Esophagus muscularis mucosa (tissue), 4 donors: ENCODE results near the gene GPR61.

Source experiments
- EP300 ChIP-seq: sonication (generic); formaldehyde crosslinking; IDR thresholded peaks from one replicate; pipeline ENCODE4 v1.6.1; 2017; ENCODE audit warnings: antibody characterized with exemption
- POLR2A ChIP-seq: fragments of 450-650 bp; IDR thresholded peaks from one replicate; pipeline ENCODE4 v1.6.1; 2017; ENCODE audit warnings: antibody characterized with exemption, moderate library complexity, mild to moderate bottlenecking, low read depth
- POLR2AphosphoS5 ChIP-seq, 2 donors: sonication (generic); formaldehyde crosslinking; IDR thresholded peaks; one replicate each; pipeline ENCODE4 v1.6.1; 2017; ENCODE audit warnings: antibody characterized with exemption in 2 of 2
- TF ChIP-seq, protein P1 (sequence below), 3 experiments: fragments of 200-600 bp in 2 of 3; fragments of 450-650 bp in 1 of 3; sonication (generic) in 2 of 3; IDR thresholded peaks; one replicate each; pipeline ENCODE4 v1.5.1; 2017 to 2019; ENCODE audit warnings: antibody characterized with exemption in 3 of 3, mild to moderate bottlenecking in 2 of 3, moderate library complexity in 1 of 3

DNA sequence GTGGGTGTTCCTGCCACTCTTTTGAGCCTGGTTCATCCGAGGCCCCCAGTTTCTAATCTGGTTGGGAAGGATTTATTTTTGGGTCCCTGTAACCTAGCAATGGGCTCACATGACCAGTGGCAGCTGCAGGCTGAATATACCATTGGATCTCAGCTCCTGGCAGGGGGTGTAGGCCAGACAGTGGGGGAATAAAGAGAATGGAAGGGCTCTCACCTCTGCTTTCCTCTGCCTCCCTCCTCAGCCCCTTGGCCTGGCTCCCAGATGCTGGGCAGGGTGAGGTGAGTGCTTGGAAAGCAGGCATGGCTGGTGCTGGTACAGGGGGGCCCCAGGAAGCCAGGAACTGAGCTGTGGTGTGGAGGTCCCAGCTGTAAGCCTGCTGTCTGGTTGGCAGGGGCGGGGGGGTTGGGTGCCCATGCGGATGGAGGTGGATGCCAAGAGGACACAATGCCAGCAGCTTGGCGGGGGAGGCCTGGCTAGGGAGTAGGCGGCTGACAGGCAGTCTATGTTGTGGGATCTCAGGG, 3.6 kb upstream of the GPR61 start:
- TF ChIP-seq, protein P1, sequence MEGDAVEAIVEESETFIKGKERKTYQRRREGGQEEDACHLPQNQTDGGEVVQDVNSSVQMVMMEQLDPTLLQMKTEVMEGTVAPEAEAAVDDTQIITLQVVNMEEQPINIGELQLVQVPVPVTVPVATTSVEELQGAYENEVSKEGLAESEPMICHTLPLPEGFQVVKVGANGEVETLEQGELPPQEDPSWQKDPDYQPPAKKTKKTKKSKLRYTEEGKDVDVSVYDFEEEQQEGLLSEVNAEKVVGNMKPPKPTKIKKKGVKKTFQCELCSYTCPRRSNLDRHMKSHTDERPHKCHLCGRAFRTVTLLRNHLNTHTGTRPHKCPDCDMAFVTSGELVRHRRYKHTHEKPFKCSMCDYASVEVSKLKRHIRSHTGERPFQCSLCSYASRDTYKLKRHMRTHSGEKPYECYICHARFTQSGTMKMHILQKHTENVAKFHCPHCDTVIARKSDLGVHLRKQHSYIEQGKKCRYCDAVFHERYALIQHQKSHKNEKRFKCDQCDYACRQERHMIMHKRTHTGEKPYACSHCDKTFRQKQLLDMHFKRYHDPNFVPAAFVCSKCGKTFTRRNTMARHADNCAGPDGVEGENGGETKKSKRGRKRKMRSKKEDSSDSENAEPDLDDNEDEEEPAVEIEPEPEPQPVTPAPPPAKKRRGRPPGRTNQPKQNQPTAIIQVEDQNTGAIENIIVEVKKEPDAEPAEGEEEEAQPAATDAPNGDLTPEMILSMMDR (IDR thresholded peaks at IDR 0.05): no peak
- TF ChIP-seq POLR2A (no peak), EP300 (no peak), POLR2AphosphoS5 (IDR thresholded peaks at IDR 0.05) (no peak)
